Measurements from ENCODE around the gene HS3ST6. TPM values are rescaled to one million over a fixed set of nuclear protein-coding genes. Genes with fewer than 3 reads are reported as not detected.
"Not testable (repeated sequence)": the region's sequence is repeated elsewhere in the genome, so short reads cannot be mapped to it uniquely, and the experiment has no call there.

Gene HS3ST6
- total RNA-seq, 1 donor from 2014 or later, result not detected

- peaks cover 21% of the 10 kb centered on the region for H3K36me3 Mint-ChIP-seq (ENCODE audit: low read depth, unreplicated experiment)
- no peak within 1 kb of the TSS for H3K27ac Mint-ChIP-seq (ENCODE audit: unreplicated experiment)
- H3K4me1 Mint-ChIP-seq (ENCODE audit: unreplicated experiment), result peaks cover 22% of the 10 kb centered on the region
- H3K9me3 Mint-ChIP-seq (ENCODE audit: unreplicated experiment), result no peaks in the 10 kb centered on the region
- peak within 1 kb of the TSS; percentile 95 for H3K4me3 Mint-ChIP-seq (ENCODE audit: unreplicated experiment)
- DNase-seq (ENCODE audit: low spot score), result peak; percentile 96
- peaks cover 6% of the 10 kb centered on the region for H3K27me3 Mint-ChIP-seq (ENCODE audit: unreplicated experiment)
- TF ChIP-seq, protein P1, sequence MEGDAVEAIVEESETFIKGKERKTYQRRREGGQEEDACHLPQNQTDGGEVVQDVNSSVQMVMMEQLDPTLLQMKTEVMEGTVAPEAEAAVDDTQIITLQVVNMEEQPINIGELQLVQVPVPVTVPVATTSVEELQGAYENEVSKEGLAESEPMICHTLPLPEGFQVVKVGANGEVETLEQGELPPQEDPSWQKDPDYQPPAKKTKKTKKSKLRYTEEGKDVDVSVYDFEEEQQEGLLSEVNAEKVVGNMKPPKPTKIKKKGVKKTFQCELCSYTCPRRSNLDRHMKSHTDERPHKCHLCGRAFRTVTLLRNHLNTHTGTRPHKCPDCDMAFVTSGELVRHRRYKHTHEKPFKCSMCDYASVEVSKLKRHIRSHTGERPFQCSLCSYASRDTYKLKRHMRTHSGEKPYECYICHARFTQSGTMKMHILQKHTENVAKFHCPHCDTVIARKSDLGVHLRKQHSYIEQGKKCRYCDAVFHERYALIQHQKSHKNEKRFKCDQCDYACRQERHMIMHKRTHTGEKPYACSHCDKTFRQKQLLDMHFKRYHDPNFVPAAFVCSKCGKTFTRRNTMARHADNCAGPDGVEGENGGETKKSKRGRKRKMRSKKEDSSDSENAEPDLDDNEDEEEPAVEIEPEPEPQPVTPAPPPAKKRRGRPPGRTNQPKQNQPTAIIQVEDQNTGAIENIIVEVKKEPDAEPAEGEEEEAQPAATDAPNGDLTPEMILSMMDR (IDR thresholded peaks at IDR 0.05; ENCODE audit: unreplicated experiment), result peak; percentile 42
Observed at GRCh38 chr16:1959269-1960039, 41.2 kb upstream of the HS3ST6 start, which contains the start of gene NDUFB10. Gene NDUFB10 (plus strand): TSS chr16:1959538. CDS start chr16:1959625, 87 bp downstream.

- Mint-ChIP-seq H3K27ac (ENCODE audit: unreplicated experiment) (no peak overlapping the region), H3K4me1 (ENCODE audit: unreplicated experiment) (peaks cover 18% of the 10 kb centered on the region), H3K27me3 (ENCODE audit: unreplicated experiment) (peaks cover 6% of the 10 kb centered on the region), H3K36me3 (ENCODE audit: low read depth, unreplicated experiment) (peaks cover 20% of the 10 kb centered on the region), H3K9me3 (ENCODE audit: unreplicated experiment) (no peaks in the 10 kb centered on the region), H3K4me3 (ENCODE audit: unreplicated experiment) (peak overlapping the region; percentile 77)
- no peak for DNase-seq (ENCODE audit: low spot score)
- TF ChIP-seq, protein P1 (IDR thresholded peaks at IDR 0.05; ENCODE audit: unreplicated experiment), result no peak
Observed at GRCh38 chr16:1958715-1959268, 40.6 kb upstream of the HS3ST6 start.

DNA sequence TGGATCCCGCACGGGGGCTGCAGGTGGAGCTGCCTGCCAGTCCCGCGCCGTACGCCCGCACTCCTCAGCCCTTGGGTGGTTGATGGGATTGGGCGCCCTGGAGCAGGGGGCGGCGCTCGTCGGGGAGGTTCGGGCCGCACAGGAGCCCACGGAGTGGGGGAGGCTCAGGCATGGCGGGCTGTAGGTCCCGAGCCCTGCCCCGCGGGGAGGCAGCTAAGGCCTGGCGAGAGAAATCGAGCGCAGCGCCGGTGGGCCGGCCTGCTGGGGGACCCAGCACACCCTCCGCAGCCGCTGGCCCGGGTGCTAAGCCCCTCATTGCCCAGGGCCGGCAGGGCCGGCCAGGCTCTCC is 39.9 kb upstream of the HS3ST6 start:
- not testable (repeated sequence) for H3K4me3 Mint-ChIP-seq (ENCODE audit: unreplicated experiment); H3K27me3 Mint-ChIP-seq (ENCODE audit: unreplicated experiment); H3K9me3 Mint-ChIP-seq (ENCODE audit: unreplicated experiment); DNase-seq (ENCODE audit: low spot score); H3K27ac Mint-ChIP-seq (ENCODE audit: unreplicated experiment)
- Mint-ChIP-seq H3K36me3 (ENCODE audit: low read depth, unreplicated experiment) (peaks cover 16% of the 10 kb centered on the region), H3K4me1 (ENCODE audit: unreplicated experiment) (peaks cover 15% of the 10 kb centered on the region)

DNA sequence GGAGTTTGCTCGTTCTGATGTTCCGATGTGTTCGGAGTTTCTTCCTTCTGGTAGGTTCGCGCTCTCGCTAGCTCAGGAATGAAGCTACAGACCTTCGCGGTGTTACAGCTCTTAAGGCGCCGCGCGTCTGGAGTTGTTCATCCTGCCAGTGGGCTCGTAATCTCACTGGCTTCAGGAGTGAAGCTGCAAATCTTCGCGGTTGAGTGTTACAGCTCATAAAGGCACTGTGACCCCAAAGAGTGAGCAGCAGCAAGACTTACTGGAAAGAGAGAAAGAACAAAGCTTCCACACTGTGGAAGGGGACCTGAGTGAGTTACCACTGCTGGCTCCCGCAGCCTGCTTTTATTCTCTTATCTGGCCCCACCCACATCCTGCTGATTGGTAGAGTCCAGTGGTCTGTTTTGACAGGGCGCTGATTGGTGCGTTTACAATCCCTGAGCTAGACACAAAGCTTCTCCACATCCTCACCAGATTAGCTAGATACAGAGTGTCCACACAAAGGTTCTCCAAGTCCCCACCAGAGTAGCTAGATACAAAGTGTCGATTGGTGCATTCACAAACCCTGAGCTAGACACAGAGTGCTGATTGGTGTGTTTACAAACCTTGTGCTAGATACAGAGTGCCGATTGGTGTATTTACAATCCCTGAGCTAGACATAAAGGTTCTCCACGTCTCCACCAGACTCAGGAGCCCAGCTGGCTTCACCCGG is 39.4 kb upstream of the HS3ST6 start:
- not testable (repeated sequence) for H3K9me3 Mint-ChIP-seq (ENCODE audit: unreplicated experiment); H3K27ac Mint-ChIP-seq (ENCODE audit: unreplicated experiment); H3K27me3 Mint-ChIP-seq (ENCODE audit: unreplicated experiment); H3K4me3 Mint-ChIP-seq (ENCODE audit: unreplicated experiment); DNase-seq (ENCODE audit: low spot score)
- Mint-ChIP-seq H3K4me1 (ENCODE audit: unreplicated experiment) (peaks cover 12% of the 10 kb centered on the region), H3K36me3 (ENCODE audit: low read depth, unreplicated experiment) (peaks cover 11% of the 10 kb centered on the region)

- DNase-seq (ENCODE audit: low spot score), result no peak
- peaks cover 7% of the 10 kb centered on the region for H3K27me3 Mint-ChIP-seq (ENCODE audit: unreplicated experiment)
- no peaks in the 10 kb centered on the region for H3K4me1 Mint-ChIP-seq (ENCODE audit: unreplicated experiment)
- H3K4me3 Mint-ChIP-seq (ENCODE audit: unreplicated experiment), result no peak overlapping the region
- no peaks in the 10 kb centered on the region for H3K36me3 Mint-ChIP-seq (ENCODE audit: low read depth, unreplicated experiment)
- TF ChIP-seq, protein P1 (IDR thresholded peaks at IDR 0.05; ENCODE audit: unreplicated experiment), result no peak
- H3K9me3 Mint-ChIP-seq (ENCODE audit: unreplicated experiment), result no peaks in the 10 kb centered on the region
- no peak overlapping the region for H3K27ac Mint-ChIP-seq (ENCODE audit: unreplicated experiment)
Observed at GRCh38 chr16:1953734-1954133, 35.5 kb upstream of the HS3ST6 start.
